ENCODE results near the gene SMG5.
A peak's percentile ranks its signal among the peaks of the same experiment; 100 is the strongest.

The SMG5 gene

DNA sequence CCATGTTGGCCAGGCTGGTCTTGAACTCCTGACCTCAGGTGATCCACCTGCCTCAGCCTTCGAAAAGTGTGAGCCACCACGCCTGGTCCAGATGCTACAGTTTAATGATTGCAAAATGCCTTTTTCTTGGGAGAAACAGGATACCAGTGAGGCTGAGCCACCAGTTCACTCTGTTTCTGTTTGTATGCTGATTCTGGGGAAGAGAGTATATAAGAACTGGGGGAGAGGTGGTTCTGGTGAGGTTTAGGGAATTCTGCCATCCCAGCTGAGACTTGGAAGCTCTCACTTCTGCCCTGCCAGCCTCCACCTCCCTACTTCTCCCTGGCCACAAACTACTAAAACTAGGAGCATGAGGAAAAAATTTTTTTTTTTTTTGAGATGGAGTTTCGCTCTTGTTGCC is 77.9 kb downstream of the SMG5 start:
- no peak for DNase-seq

DNA sequence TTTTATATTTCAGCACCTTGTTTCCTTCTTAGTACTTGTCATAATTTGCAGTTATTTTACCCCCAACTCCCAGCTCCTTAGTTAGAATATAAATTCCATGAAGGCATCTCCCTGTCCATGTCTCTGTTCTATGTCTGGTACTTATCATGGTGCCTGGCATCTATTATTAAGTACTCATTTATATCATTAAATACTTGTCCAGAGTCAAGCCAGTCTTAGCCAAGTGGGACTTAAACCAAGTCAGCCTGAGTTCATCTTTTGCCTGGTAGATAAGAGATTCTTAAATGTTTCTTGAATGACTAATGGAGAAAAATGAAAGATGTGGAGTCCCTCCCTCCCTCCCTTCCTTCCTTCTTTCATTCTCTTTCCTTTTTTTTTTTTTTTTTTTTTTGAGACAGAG is 79.3 kb downstream of the SMG5 start:
- DNase-seq = no peak

DNA sequence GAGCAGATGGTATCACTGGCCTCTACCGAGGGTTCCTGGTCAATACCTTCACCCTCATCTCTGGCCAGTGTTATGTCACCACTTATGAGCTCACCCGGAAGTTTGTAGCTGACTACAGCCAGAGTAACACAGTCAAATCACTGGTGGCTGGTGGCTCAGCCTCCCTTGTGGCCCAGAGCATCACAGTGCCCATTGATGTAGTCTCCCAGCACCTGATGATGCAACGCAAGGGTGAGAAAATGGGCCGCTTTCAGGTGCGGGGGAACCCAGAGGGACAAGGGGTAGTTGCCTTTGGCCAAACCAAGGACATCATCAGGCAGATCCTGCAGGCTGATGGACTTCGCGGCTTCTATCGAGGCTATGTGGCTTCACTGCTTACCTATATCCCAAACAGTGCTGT is 82.6 kb downstream of the SMG5 start:
- DNase-seq = peak; percentile 21

All from activated CD4-positive, alpha-beta T cell treated with anti-CD3 and anti-CD28 coated beads, Interleukin-2, amount 50 U/mL, for 16 hours (primary cell).